ENCODE measurements around the gene SPPL3. TPM values are rescaled to one million over a fixed set of nuclear protein-coding genes. Genes with fewer than 3 reads are reported as not detected.

SPPL3 gene
- total RNA-seq, 2 experiments from 2014 or later = 38.3 to 43.4 TPM

- no peak for ATAC-seq (ENCODE audit: poor library complexity)
- H3K9me3 ChIP-seq (ENCODE audit: control insufficient read depth in 1 of 2, insufficient read depth in 1 of 2, low read length in 2 of 2) = peaks cover 0 to 5% of the 10 kb centered on the region in 2 experiments
- H3K4me1 ChIP-seq (ENCODE audit: insufficient read depth, low read length) = no peaks in the 10 kb centered on the region
- ChIA-PET CTCF (no interaction called here), POLR2A (no interaction called here)
- no peak overlapping the region for H3K27ac ChIP-seq (ENCODE audit: low read depth in 1 of 2, low read length in 2 of 2)
- H3K27me3 Mint-ChIP-seq = peaks cover 5% of the 10 kb centered on the region
- TF ChIP-seq CTCF (IDR thresholded peaks at IDR 0.05) = no peak
- H3K27me3 ChIP-seq (ENCODE audit: control insufficient read depth in 1 of 2, insufficient read depth in 2 of 2, low read length in 2 of 2) = no peaks in the 10 kb centered on the region
- H3K36me3 ChIP-seq (ENCODE audit: insufficient read depth, low read length) = no peaks in the 10 kb centered on the region
- H3K27ac Mint-ChIP-seq = no peak overlapping the region
- no peak for DNase-seq
- no peak overlapping the region for H3K4me3 Mint-ChIP-seq
- no peaks in the 10 kb centered on the region for H3K9me3 Mint-ChIP-seq
- intact Hi-C loops (cut with DNase I, micrococcal nuclease) = no loop called here
- no peak overlapping the region for H3K4me3 ChIP-seq (ENCODE audit: low read length)
- H3K36me3 Mint-ChIP-seq (ENCODE audit: low read depth) = no peaks in the 10 kb centered on the region
- H3K4me1 Mint-ChIP-seq (ENCODE audit: low read depth) = no peaks in the 10 kb centered on the region
These were observed 154.9 kb downstream of the SPPL3 start for GRCh38 chr12:120749256-120749655.

GRCh38 chr12:120748242-120748641 lies 155.9 kb downstream of the SPPL3 start:
- Histone ChIP-seq H3K9me3 (ENCODE audit: control insufficient read depth in 1 of 2, insufficient read depth in 1 of 2, low read length in 2 of 2) (no peaks in the 10 kb centered on the region), H3K4me1 (ENCODE audit: insufficient read depth, low read length) (no peaks in the 10 kb centered on the region), H3K27me3 (ENCODE audit: control insufficient read depth in 1 of 2, insufficient read depth in 2 of 2, low read length in 2 of 2) (no peaks in the 10 kb centered on the region), H3K36me3 (ENCODE audit: insufficient read depth, low read length) (no peaks in the 10 kb centered on the region), H3K27ac (ENCODE audit: low read depth in 1 of 2, low read length in 2 of 2) (no peak overlapping the region), H3K4me3 (ENCODE audit: low read length) (no peak overlapping the region)
- peak in 1 of 14 experiments; percentile 46 for DNase-seq
- no peak for TF ChIP-seq CTCF (IDR thresholded peaks at IDR 0.05)
- Mint-ChIP-seq H3K27me3 (peaks cover 5% of the 10 kb centered on the region), H3K36me3 (ENCODE audit: low read depth) (no peaks in the 10 kb centered on the region), H3K4me3 (no peak overlapping the region), H3K27ac (no peak overlapping the region), H3K4me1 (ENCODE audit: low read depth) (no peaks in the 10 kb centered on the region), H3K9me3 (no peaks in the 10 kb centered on the region)
- intact Hi-C loops (cut with DNase I, micrococcal nuclease) = no loop called here
- ChIA-PET POLR2A (no interaction called here), CTCF (no interaction called here)
- no peak for ATAC-seq (ENCODE audit: poor library complexity)

- Histone ChIP-seq H3K27me3 (ENCODE audit: control insufficient read depth in 1 of 2, insufficient read depth in 2 of 2, low read length in 2 of 2) (no peaks in the 10 kb centered on the region), H3K27ac (ENCODE audit: low read depth in 1 of 2, low read length in 2 of 2) (no peak overlapping the region), H3K36me3 (ENCODE audit: insufficient read depth, low read length) (no peaks in the 10 kb centered on the region), H3K9me3 (ENCODE audit: control insufficient read depth in 1 of 2, insufficient read depth in 1 of 2, low read length in 2 of 2) (no peaks in the 10 kb centered on the region), H3K4me1 (ENCODE audit: insufficient read depth, low read length) (no peaks in the 10 kb centered on the region), H3K4me3 (ENCODE audit: low read length) (no peak overlapping the region)
- no peaks in the 10 kb centered on the region for H3K9me3 Mint-ChIP-seq
- ChIA-PET POLR2A (no interaction called here), CTCF (no interaction called here)
- no peak overlapping the region for H3K27ac Mint-ChIP-seq
- no peaks in the 10 kb centered on the region for H3K4me1 Mint-ChIP-seq (ENCODE audit: low read depth)
- no peaks in the 10 kb centered on the region for H3K36me3 Mint-ChIP-seq (ENCODE audit: low read depth)
- H3K4me3 Mint-ChIP-seq = no peak overlapping the region
- no peak for TF ChIP-seq CTCF (IDR thresholded peaks at IDR 0.05)
- intact Hi-C loops (cut with DNase I, micrococcal nuclease) = no loop called here
- DNase-seq (no peak), ATAC-seq (ENCODE audit: poor library complexity) (no peak)
- no peaks in the 10 kb centered on the region for H3K27me3 Mint-ChIP-seq
These were observed 159.2 kb downstream of the SPPL3 start for GRCh38 chr12:120744922-120745493.
